NCI-H524 treated with DMSO at 0.1 percent for 48 hours (cell line): ENCODE results near the gene ASCC1.

ENCODE experiments used
- DNase-seq: peaks from one replicate; lab custom pipeline; 2025; lab: John Stamatoyannopoulos, UW

ASCC1 gene

GRCh38 chr10:72065439-72066025, 150.5 kb downstream of the ASCC1 start:
- no peak for DNase-seq

- DNase-seq, result no peak
These were observed 152.2 kb downstream of the ASCC1 start for GRCh38 chr10:72063703-72064391.

GRCh38 chr10:72062832-72063702, 153.0 kb downstream of the ASCC1 start:
- no peak for DNase-seq

- no peak for DNase-seq
These were observed 153.7 kb downstream of the ASCC1 start for GRCh38 chr10:72062382-72062781.

- no peak for DNase-seq
These were observed 154.1 kb downstream of the ASCC1 start for GRCh38 chr10:72061930-72062329.

- DNase-seq, result no peak
These were observed 154.6 kb downstream of the ASCC1 start for GRCh38 chr10:72061491-72061890.

GRCh38 chr10:72059843-72060822, 155.9 kb downstream of the ASCC1 start:
- no peak for DNase-seq

GRCh38 chr10:72058989-72059842, 156.9 kb downstream of the ASCC1 start:
- DNase-seq, result no peak

- no peak for DNase-seq
These were observed 157.7 kb downstream of the ASCC1 start for GRCh38 chr10:72058347-72058898.

- DNase-seq, result no peak
These were observed 158.9 kb downstream of the ASCC1 start for GRCh38 chr10:72056932-72057751.

GRCh38 chr10:72056113-72056512, 160.0 kb downstream of the ASCC1 start:
- no peak for DNase-seq

- no peak for DNase-seq
These were observed 162.4 kb downstream of the ASCC1 start for GRCh38 chr10:72053690-72054089.

- no peak for DNase-seq
These were observed 165.2 kb downstream of the ASCC1 start for GRCh38 chr10:72050873-72051272.

- DNase-seq, result peak; percentile 5
These were observed 165.9 kb downstream of the ASCC1 start for GRCh38 chr10:72049969-72050781.

GRCh38 chr10:72049472-72049871, 166.6 kb downstream of the ASCC1 start:
- DNase-seq, result no peak

- peak; percentile 15 for DNase-seq
These were observed 167.5 kb downstream of the ASCC1 start for GRCh38 chr10:72048450-72049124.
